ENCODE measurements around the gene RASA3. TPM values are rescaled to one million over a fixed set of nuclear protein-coding genes. Genes with fewer than 3 reads are reported as not detected.

The RASA3 gene
- total RNA-seq, 4 donors from 2014 or later = 25.0 to 43.1 (median 30.2) TPM

GRCh38 chr13:113948034-113948742 lies 184.2 kb downstream of the RASA3 start:
- no peak overlapping the region for H3K4me3 ChIP-seq
- ATAC-seq = no peak
- TF ChIP-seq CTCF (IDR thresholded peaks at IDR 0.05) (no peak), POLR2A (IDR thresholded peaks at IDR 0.05) (no peak), POLR2AphosphoS5 (IDR thresholded peaks at IDR 0.05) (no peak), EP300 (IDR thresholded peaks at IDR 0.05) (no peak)
- H3K36me3 ChIP-seq = no peaks in the 10 kb centered on the region
- WGBS, 2 donors (ENCODE audit: low coverage in 1 of 2) = 50 to 70% methylated on average over 4 to 9 of the region's 14 CpGs
- no peaks in the 10 kb centered on the region for H3K27me3 ChIP-seq
- H3K27ac ChIP-seq = no peak overlapping the region
- H3K4me1 ChIP-seq = peaks cover 0 to 32% (median 8%) of the 10 kb centered on the region in 3 donors
- no peaks in the 10 kb centered on the region for H3K9me3 ChIP-seq

GRCh38 chr13:113947311-113948033 lies 185.0 kb downstream of the RASA3 start:
- peaks cover 0 to 32% (median 8%) of the 10 kb centered on the region in 3 donors for H3K4me1 ChIP-seq
- peak; percentile 52 for ATAC-seq
- WGBS, 2 donors (ENCODE audit: low coverage in 1 of 2) = 47% methylated on average over 3 of the region's 17 CpGs; no CpG with 5 or more reads in 1 of the 2 donors
- H3K27ac ChIP-seq = peak overlapping the region in 3 of 4 donors; percentile 31 to 55 (median 42)
- no peaks in the 10 kb centered on the region for H3K36me3 ChIP-seq
- TF ChIP-seq CTCF (IDR thresholded peaks at IDR 0.05) (peak in 3 of 4 experiments; percentile 86 to 87 (median 86)), POLR2A (IDR thresholded peaks at IDR 0.05) (no peak)
- no peak overlapping the region for H3K4me3 ChIP-seq
- H3K27me3 ChIP-seq = no peaks in the 10 kb centered on the region
- H3K9me3 ChIP-seq = no peaks in the 10 kb centered on the region

- WGBS, 2 donors (ENCODE audit: low coverage in 1 of 2) = 80% methylated on average over 2 of the region's 26 CpGs; no CpG with 5 or more reads in 1 of the 2 donors
- ATAC-seq = no peak
- Histone ChIP-seq H3K36me3 (no peaks in the 10 kb centered on the region), H3K4me3 (no peak overlapping the region), H3K27me3 (no peaks in the 10 kb centered on the region), H3K9me3 (no peaks in the 10 kb centered on the region), H3K27ac (peak overlapping the region in 3 of 4 donors; percentile 31 to 55 (median 42)), H3K4me1 (peaks cover 0 to 28% (median 8%) of the 10 kb centered on the region in 3 donors)
- no peak for TF ChIP-seq CTCF (IDR thresholded peaks at IDR 0.05)
These were observed 185.8 kb downstream of the RASA3 start for GRCh38 chr13:113946409-113947181.

DNA sequence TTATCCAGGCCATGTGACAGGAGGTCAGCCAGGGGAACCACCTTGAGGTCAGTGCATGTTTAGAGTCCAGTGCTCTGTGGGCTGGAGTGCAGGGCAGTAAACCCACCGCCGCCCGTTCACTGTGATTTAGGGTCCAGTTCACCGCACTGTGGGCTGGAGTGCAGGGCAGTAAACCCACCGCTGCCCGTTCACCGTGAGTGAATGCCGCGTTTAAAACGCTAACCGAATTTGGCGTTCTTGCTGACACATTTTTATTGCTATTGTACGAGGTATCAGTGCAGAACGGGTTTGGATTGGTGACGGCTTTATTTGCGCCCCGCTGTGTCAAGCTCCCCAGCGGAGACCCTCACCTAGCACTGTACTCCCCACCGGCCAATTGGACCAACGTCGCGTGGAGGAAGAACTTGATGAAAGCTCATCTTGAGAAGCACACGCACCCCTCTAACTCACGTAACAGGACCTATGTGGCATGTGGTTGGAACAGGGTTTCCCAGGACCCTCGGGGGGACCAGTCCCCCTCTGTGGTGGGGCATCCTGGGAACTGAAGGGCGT lies 186.5 kb downstream of the RASA3 start:
- Histone ChIP-seq H3K9me3 (no peaks in the 10 kb centered on the region), H3K4me3 (no peak overlapping the region), H3K4me1 (peaks cover 0 to 21% (median 4%) of the 10 kb centered on the region in 3 donors), H3K36me3 (no peaks in the 10 kb centered on the region), H3K27me3 (no peaks in the 10 kb centered on the region), H3K27ac (no peak overlapping the region)
- TF ChIP-seq CTCF (IDR thresholded peaks at IDR 0.05) (no peak), POLR2AphosphoS5 (IDR thresholded peaks at IDR 0.05) (no peak), POLR2A (IDR thresholded peaks at IDR 0.05) (no peak), EP300 (IDR thresholded peaks at IDR 0.05) (no peak)
- WGBS, 2 donors (ENCODE audit: low coverage in 1 of 2) = 93% methylated on average over 14 of the region's 26 CpGs; no CpG with 5 or more reads in 1 of the 2 donors
- ATAC-seq = no peak

Measured in gastroesophageal sphincter (tissue), 4 donors.